Measurements from ENCODE around the gene AQP2. TPM values are rescaled to one million over a fixed set of nuclear protein-coding genes. Genes with fewer than 3 reads are reported as not detected.
"Not testable (repeated sequence)": the region's sequence is repeated elsewhere in the genome, so short reads cannot be mapped to it uniquely, and the experiment has no call there.

Gene AQP2
- total RNA-seq, 2 donors from 2014 or later: 0.33 to 0.42 TPM

GRCh38 chr12:49974677-49975317 is 24.3 kb downstream of the AQP2 start:
- intact Hi-C loops (cut with DNase I): no loop called here
- DNase-seq (ENCODE audit: low spot score): no peak

GRCh38 chr12:49975318-49975761 is 24.8 kb downstream of the AQP2 start:
- intact Hi-C loops (cut with DNase I): no loop called here
- no peak for DNase-seq (ENCODE audit: low spot score)

GRCh38 chr12:49976557-49976956 is 26.0 kb downstream of the AQP2 start:
- intact Hi-C loops (cut with DNase I): no loop called here

GRCh38 chr12:49978125-49978524 is 27.6 kb downstream of the AQP2 start:
- DNase-seq (ENCODE audit: low spot score): no peak
- intact Hi-C loops (cut with DNase I): no loop called here

More at GRCh38 chr12:49976557-49976956, 26.0 kb downstream of the AQP2 start:
- no peak for DNase-seq (ENCODE audit: low spot score)

- DNase-seq (ENCODE audit: low spot score): no peak
- intact Hi-C loops (cut with DNase I): no loop called here
Measured at GRCh38 chr12:49979016-49979586, 28.6 kb downstream of the AQP2 start.

- DNase-seq (ENCODE audit: low spot score): no peak
- intact Hi-C loops (cut with DNase I): no loop called here
Measured at GRCh38 chr12:49979791-49980190, 29.3 kb downstream of the AQP2 start.

GRCh38 chr12:49980501-49981349 is 30.2 kb downstream of the AQP2 start:
- intact Hi-C loops (cut with DNase I): no loop called here
- DNase-seq (ENCODE audit: low spot score): no peak

GRCh38 chr12:49982246-49983087 is 31.9 kb downstream of the AQP2 start:
- DNase-seq (ENCODE audit: low spot score): no peak
- intact Hi-C loops (cut with DNase I): no loop called here

- intact Hi-C loops (cut with DNase I): no loop called here
- no peak for DNase-seq (ENCODE audit: low spot score)
Measured at GRCh38 chr12:49983892-49984291, 33.4 kb downstream of the AQP2 start.

GRCh38 chr12:49984476-49985359 is 34.2 kb downstream of the AQP2 start:
- no peak for DNase-seq (ENCODE audit: low spot score)
- intact Hi-C loops (cut with DNase I): no loop called here

- no peak for DNase-seq (ENCODE audit: low spot score)
- intact Hi-C loops (cut with DNase I): no loop called here
Measured at GRCh38 chr12:49985981-49986380, 35.4 kb downstream of the AQP2 start.

GRCh38 chr12:49986476-49986875 is 35.9 kb downstream of the AQP2 start:
- intact Hi-C loops (cut with DNase I); DNase-seq (ENCODE audit: low spot score): not testable (repeated sequence)

- intact Hi-C loops (cut with DNase I): no loop called here
- no peak for DNase-seq (ENCODE audit: low spot score)
Measured at GRCh38 chr12:49987625-49988303, 37.2 kb downstream of the AQP2 start.

- intact Hi-C loops (cut with DNase I); DNase-seq (ENCODE audit: low spot score): not testable (repeated sequence)
Measured at GRCh38 chr12:49989400-49989799, 38.9 kb downstream of the AQP2 start.

GRCh38 chr12:49990273-49990672 is 39.7 kb downstream of the AQP2 start:
- DNase-seq (ENCODE audit: low spot score): no peak
- intact Hi-C loops (cut with DNase I): no loop called here

GRCh38 chr12:49998453-49998852 is 47.9 kb downstream of the AQP2 start:
- no peak for DNase-seq (ENCODE audit: low spot score)

GRCh38 chr12:50003595-50003994 is 53.1 kb downstream of the AQP2 start:
- intact Hi-C loops (cut with DNase I): no loop called here
- no peak for DNase-seq (ENCODE audit: low spot score)

More at GRCh38 chr12:49998453-49998852, 47.9 kb downstream of the AQP2 start:
- intact Hi-C loops (cut with DNase I): no loop called here

- DNase-seq (ENCODE audit: low spot score): no peak
- intact Hi-C loops (cut with DNase I): no loop called here
Measured at GRCh38 chr12:50004696-50005095, 54.2 kb downstream of the AQP2 start.
